Peyer's patch (tissue), 4 donors: Measurements from ENCODE around the gene PDE4D.

Source experiments
- POLR2A ChIP-seq, 2 donors: fragments of 450-650 bp; IDR thresholded peaks; one replicate each; pipeline ENCODE4 v1.5.1; 2017; ENCODE audit warnings: antibody characterized with exemption in 2 of 2, mild to moderate bottlenecking in 2 of 2, moderate library complexity in 2 of 2
- TF ChIP-seq, protein P1 (sequence below), 6 experiments: fragments of 450-650 bp in 4 of 6; fragments of 200-600 bp in 2 of 6; sonication (generic) in 1 of 6; IDR thresholded peaks; one replicate each; pipeline ENCODE4 v1.5.1; 2017 to 2019; ENCODE audit warnings: antibody characterized with exemption in 6 of 6, mild to moderate bottlenecking in 3 of 6, moderate library complexity in 1 of 6

DNA sequence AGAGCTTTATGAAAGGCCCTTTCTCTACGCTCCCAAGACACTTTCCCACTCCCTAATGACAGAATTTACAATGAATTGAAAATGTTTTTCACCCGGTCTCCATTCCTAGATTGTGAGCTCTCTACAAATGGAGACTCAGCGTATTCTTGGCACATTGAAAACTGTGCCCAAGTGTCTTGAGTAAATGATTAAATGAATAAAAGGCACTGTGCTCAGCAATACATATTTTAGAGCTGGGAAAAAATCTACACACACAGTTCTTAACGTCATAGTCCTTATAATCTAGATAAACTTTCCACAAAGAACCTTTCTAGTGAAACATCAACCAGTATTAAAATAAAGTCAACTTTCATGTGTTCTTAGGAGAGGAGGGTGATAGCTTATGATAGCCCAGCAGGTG, 676.7 kb downstream of the PDE4D start:
- TF ChIP-seq, protein P1, sequence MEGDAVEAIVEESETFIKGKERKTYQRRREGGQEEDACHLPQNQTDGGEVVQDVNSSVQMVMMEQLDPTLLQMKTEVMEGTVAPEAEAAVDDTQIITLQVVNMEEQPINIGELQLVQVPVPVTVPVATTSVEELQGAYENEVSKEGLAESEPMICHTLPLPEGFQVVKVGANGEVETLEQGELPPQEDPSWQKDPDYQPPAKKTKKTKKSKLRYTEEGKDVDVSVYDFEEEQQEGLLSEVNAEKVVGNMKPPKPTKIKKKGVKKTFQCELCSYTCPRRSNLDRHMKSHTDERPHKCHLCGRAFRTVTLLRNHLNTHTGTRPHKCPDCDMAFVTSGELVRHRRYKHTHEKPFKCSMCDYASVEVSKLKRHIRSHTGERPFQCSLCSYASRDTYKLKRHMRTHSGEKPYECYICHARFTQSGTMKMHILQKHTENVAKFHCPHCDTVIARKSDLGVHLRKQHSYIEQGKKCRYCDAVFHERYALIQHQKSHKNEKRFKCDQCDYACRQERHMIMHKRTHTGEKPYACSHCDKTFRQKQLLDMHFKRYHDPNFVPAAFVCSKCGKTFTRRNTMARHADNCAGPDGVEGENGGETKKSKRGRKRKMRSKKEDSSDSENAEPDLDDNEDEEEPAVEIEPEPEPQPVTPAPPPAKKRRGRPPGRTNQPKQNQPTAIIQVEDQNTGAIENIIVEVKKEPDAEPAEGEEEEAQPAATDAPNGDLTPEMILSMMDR (IDR thresholded peaks at IDR 0.05) = no peak
- no peak for TF ChIP-seq POLR2A (IDR thresholded peaks at IDR 0.05)
